ENCODE data around the gene AMDHD2. TPM values are rescaled to one million over a fixed set of nuclear protein-coding genes. Genes with fewer than 3 reads are reported as not detected.

The AMDHD2 gene
- total RNA-seq, 2 donors from 2014 or later, result 31.5 to 31.7 TPM

- ATAC-seq (no peak), DNase-seq (peak in 1 of 2 donors; percentile 14)
- intact Hi-C loops (cut with DNase I, micrococcal nuclease), result no loop called here
Observed at GRCh38 chr16:2511996-2512734, 8.0 kb upstream of the AMDHD2 start.

- ATAC-seq, result no peak
- intact Hi-C loops (cut with DNase I, micrococcal nuclease), result no loop called here
- DNase-seq, result peak; percentile 40 to 47
Observed at GRCh38 chr16:2512735-2513404, 7.3 kb upstream of the AMDHD2 start.

GRCh38 chr16:2513405-2514332, 6.5 kb upstream of the AMDHD2 start, which contains the start of gene ATP6V0C:
TSS of gene ATP6V0C (plus strand) at chr16:2513952. CDS start at chr16:2514104, 152 bp downstream.
- intact Hi-C loops (cut with DNase I, micrococcal nuclease), result no loop called here
- ATAC-seq, result peak; percentile 80
- peak; percentile 94 to 97 for DNase-seq

DNA sequence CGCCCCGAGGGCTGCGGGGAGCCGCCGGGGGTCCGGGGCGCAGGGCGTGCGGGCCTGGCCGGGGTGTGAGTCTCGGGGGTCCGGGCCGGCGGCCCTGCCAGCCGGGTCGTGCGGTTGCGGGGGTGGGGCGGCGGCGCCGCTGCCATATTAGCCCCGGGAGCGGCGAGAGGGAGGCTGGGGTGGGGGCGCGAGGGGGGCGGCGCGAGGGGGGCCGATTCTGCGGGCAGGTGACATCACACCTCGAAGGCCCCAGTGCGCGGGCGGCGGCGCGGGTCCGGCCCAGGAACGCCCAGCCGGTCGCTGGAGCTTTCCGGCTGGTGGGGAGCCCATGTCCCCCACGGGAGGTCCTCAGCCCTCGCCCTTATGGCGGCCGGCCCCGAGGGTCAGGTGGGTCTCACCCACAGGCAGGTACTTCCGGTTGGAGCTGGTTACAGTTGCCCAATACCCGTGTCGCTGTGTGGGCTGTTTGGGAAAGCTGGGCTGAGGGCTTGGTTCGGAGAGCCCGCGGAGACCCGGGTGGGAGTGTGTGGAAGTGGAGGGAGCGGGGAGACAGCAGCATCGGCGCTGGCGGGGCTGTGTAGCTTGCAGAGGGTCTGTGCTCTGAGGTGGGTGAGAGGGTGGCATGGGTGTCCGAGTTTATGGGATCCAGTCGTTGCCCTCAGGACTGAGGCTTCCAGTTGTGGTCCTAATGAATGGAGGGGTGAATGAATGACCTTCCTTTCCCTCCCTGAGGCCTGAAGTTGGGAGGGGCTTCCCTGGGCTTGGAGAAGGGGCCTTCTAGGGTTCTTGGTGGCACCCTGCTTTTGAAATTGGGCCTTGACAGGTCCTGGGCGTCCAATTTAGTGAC, 5.6 kb upstream of the AMDHD2 start:
- peak; percentile 20 for ATAC-seq
- intact Hi-C loops (cut with DNase I, micrococcal nuclease), result no loop called here
- peak in 1 of 2 donors; percentile 55 for DNase-seq

GRCh38 chr16:2515180-2515851, 4.9 kb upstream of the AMDHD2 start:
- intact Hi-C loops (cut with DNase I, micrococcal nuclease), result no loop called here
- peak; percentile 31 for ATAC-seq
- peak in 1 of 2 donors; percentile 57 for DNase-seq

- ATAC-seq (no peak), DNase-seq (peak in 1 of 2 donors; percentile 31)
- intact Hi-C loops (cut with DNase I, micrococcal nuclease), result no loop called here
Observed at GRCh38 chr16:2516391-2517240, 3.6 kb upstream of the AMDHD2 start.

DNA sequence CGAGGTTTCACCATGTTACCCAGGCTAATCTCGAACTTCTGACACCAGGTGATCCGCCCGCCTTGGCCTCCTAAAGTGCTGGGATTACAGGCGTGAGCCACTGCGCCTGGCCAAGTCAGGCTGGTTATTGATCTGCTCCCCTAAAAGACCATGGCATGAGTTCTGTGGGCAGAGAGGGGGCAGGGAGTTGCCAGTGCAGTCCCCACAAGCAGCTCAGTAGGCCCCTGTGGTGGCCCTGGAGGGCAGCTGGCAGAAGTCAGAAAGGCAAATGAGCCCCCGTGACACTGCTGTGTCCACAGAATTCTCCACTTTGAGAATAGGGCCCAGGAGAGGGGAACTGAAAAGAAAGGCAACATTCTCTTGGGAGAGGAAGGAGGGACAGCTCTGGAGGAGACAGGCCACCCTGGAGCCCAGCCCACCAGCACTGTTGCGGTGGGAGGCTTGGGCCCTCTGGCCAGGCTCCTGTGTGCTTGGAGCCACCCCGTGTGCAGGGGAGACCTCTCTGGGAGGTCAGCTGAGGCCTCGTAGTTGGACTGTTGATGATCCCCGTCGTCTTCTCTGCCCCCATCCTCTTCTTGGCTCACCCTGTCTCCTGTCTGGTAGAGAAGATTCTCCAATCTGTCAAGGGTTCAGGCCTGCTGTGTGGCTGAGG, 2.1 kb upstream of the AMDHD2 start:
- no peak for ATAC-seq
- peak in 1 of 2 donors; percentile 6 for DNase-seq
- intact Hi-C loops (cut with DNase I, micrococcal nuclease), result no loop called here

DNA sequence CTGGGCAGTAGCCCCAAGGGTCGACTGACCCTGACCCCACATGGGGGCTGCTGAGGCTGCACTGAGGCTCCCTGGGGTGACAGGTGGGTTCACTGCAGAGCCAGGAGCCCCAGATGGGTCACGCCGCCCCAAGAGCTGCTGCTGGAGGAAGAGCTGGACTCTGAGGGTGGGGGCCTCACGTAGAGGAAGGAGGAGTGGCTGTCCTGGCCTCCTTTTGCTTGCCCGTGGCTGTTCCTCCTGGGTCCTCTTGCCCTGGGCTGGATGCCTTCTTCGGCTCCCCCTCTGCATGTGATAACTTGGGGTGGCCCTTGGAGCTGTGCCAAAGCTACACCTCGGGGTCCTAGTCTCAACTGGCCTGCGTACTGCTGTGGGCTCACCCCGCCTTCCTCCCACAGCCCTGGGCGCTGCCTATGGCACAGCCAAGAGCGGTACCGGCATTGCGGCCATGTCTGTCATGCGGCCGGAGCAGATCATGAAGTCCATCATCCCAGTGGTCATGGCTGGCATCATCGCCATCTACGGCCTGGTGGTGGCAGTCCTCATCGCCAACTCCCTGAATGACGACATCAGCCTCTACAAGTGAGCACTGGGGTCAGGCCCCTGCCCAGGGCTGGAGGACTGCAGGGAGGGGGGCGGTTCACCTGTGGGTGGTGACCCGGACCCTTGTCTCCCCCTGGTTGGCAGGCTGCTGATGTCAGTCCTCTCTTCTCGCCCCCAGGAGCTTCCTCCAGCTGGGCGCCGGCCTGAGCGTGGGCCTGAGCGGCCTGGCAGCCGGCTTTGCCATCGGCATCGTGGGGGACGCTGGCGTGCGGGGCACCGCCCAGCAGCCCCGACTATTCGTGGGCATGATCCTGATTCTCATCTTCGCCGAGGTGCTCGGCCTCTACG, 1.1 kb upstream of the AMDHD2 start:
- ATAC-seq, result no peak
- intact Hi-C loops (cut with DNase I, micrococcal nuclease), result no loop called here
- DNase-seq, result peak in 1 of 2 donors; percentile 28

DNA sequence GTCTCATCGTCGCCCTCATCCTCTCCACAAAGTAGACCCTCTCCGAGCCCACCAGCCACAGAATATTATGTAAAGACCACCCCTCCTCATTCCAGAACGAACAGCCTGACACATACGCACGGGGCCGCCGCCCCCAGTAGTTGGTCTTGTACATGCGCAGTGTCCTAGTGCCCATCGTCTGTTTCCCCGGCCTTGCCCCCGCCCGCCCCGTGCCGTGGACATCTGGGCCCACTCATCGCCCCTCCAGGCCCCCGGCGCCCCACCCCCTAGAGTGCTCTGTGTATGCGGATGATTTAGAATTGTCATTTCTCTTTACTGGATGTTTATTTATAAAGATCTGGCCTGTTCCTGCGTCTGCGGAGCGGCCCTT, 475 bp upstream of the AMDHD2 start:
- intact Hi-C loops (cut with DNase I, micrococcal nuclease), result no loop called here
- DNase-seq (peak in 1 of 2 donors; percentile 48), ATAC-seq (no peak)

DNA sequence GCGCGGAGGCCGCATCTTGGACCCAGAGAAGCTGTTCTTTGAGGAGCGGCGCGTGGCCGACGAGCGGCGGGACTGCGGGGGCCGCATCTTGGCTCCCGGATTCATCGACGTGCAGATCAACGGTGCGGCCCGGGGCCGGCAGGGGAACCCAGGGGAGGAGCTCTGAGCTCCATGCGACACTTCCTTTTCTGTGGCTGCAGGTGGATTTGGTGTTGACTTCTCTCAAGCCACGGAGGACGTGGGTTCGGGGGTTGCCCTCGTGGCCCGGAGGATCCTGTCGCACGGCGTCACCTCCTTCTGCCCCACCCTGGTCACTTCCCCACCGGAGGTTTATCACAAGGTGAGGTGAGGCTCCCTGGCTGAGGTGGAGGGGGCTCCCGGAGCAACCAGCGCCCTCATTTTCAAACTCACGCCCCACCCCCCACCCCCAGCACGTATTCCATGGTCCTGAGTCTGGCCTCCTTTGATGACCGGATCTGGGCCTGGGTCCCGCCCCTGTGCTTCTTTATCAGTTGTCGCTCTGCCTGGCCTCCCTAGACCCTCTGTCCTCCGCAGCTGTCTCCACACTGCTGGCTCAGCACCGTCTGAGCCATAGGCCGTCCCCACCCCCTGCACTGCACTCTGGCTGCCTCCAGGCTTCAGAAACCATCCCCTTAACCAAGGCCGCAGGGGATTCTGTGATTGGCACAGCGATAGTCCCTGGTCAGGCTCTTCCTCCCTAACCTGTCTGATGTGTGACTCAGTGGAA, 787 bp downstream of the AMDHD2 start:
- DNase-seq, result peak in 1 of 2 donors; percentile 62
- ATAC-seq, result peak; percentile 7
- intact Hi-C loops (cut with DNase I, micrococcal nuclease), result no loop called here

DNA sequence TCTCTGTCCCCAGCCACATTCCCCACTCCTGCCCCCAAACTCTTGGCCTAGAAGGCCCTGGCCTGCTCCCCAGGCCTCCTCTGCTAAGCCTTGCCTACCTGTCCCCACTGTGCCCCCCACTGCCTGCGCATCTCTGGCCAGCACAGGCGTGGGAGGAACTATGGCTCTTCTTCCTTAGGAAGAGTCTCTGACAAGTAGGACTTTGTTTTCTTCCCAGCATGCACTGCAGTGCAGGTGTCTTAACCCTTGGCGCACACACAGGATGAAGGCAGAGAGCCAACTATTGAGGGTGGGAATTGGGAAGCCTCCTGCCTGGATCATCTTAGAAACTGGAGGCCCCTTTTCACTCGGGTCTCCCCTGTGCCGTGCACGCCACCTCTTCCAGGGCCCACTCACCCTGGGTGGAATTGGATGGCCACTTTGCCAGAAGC, 3.6 kb downstream of the AMDHD2 start:
- intact Hi-C loops (cut with DNase I, micrococcal nuclease), result no loop called here
- DNase-seq (peak in 1 of 2 donors; percentile 32), ATAC-seq (peak; percentile 52)

DNA sequence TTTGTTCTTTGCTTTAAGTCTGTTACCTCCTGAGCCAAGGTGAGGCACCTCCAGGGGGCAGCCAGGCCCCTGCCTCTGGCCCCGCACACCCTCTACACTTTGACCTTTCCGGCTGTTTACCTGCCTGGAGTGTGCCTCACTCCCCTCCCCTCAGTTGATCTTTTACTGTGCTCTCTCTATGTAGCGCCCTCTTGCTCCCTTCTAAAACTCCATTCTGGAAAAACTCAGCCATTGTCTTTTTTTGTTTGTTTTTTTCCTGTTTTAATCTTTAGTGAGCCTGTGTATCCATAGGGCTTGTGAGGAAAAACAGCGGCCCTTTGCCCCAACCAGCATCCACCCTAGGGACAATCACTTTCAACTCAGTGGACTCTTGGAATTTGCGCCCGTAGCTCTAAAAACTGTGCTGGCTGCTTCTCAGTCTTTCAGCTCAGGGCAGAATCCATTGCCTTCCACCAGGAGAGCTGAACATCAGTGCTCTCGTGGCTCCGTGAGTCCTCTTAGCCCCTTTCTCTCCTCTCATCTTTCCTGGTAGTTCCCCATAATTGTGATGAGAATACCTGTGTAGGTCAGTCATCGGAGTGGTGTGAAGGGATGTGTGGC, 4.3 kb downstream of the AMDHD2 start:
- DNase-seq (peak in 1 of 2 donors; percentile 13), ATAC-seq (peak; percentile 35)
- intact Hi-C loops (cut with DNase I, micrococcal nuclease), result no loop called here

DNA sequence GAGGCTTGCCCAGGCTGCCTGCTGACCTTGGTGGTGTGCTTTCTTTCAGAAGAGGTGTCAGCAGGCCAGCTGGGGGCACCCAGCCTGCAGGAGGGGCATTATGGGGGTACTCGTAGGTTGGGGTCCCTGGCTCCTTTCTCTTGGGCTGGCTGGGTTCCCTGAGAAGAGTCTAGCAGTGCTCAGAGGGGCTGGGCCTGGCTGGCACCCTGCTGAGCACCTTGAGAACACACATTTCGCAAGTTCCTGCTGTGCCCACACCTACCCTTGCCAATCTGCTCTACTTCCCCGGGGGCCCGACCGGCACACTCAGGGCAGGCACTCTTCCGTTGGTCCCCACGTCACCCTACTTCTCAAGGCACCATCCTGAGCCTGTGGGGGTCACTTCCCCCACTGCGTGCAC, 6.0 kb downstream of the AMDHD2 start:
- no peak for DNase-seq
- no peak for ATAC-seq
- intact Hi-C loops (cut with DNase I, micrococcal nuclease), result no loop called here

GRCh38 chr16:2527071-2527783, 7.1 kb downstream of the AMDHD2 start:
- ATAC-seq (no peak), DNase-seq (peak in 1 of 2 donors; percentile 4)

More at GRCh38 chr16:2527071-2527783, 7.1 kb downstream of the AMDHD2 start:
- intact Hi-C loops (cut with DNase I, micrococcal nuclease), result no loop called here
